K562 (cell line): ENCODE data around the gene HDAC6. TPM values are rescaled to one million over a fixed set of nuclear protein-coding genes. Genes with fewer than 3 reads are reported as not detected.
A peak's percentile ranks its signal among the peaks of the same experiment; 100 is the strongest.

Experiments
- ATAC-seq: fragments of 200-7000 bp; cut with Tn5 transposase; 3 replicates; pipeline ENCODE4 v1.9.1; 2020; ENCODE audit warnings: moderate library complexity
- BruUV-seq: library from RNA; stranded (reverse); fragments of 400-500 nt; replicated peaks from 2 replicates; lab custom pipeline; 2021; lab: Mats Ljungman, UMichigan
- CTCF ChIA-PET: fragments of 300-600 bp; formaldehyde crosslinking; extraction: SDS; loops from one replicate; lab custom pipeline; 2021; ENCODE audit warnings: low intra/inter-chr PET ratio; lab: Yijun Ruan, JAX
- POLR2A ChIA-PET: fragments of 300-600, 350-650 bp; sonication (Branson Sonifier 250); formaldehyde crosslinking; extraction: SDS; loops from one replicate; lab custom pipeline; 2021; ENCODE audit warnings: antibody characterized with exemption, inconsistent platforms; lab: Yijun Ruan, JAX
- DNase-seq, 4 experiments: peaks; one replicate each; pipeline versions ENCODE4 v3.0.0 to v3.0.0-alpha.2; 2011 to 2018; ENCODE audit warnings: low spot score in 3 of 4, mixed read lengths in 3 of 4; ENCODE audit errors: extremely low read depth in 1 of 4
- FAIRE-seq: peaks from 2 replicates; lab custom pipeline; 2011; peaks lifted over from hg19 to GRCh38; lab: Jason Lieb, UNC
- H2AFZ ChIP-seq: 2 replicates; pipeline ENCODE4 v1.6.0; 2011; ENCODE audit warnings: low read depth, low read length, control low read depth, inconsistent platforms
- H3K27ac ChIP-seq: fragments of 200-600 bp; 3 replicates; pipeline ENCODE4 v1.8.0; 2011; ENCODE audit warnings: low read depth, mild to moderate bottlenecking, control low read depth, inconsistent platforms, low read length, moderate library complexity, mixed read lengths; ENCODE audit errors: extremely low read depth
- H3K27me3 ChIP-seq, 2 experiments: fragments of 300-600 bp in 1 of 2; 2 replicates in 1 of 2; 3 replicates in 1 of 2; pipeline versions ENCODE4 v1.6.0 to v1.8.0; 2011; ENCODE audit warnings: inconsistent platforms in 2 of 2, low read length in 2 of 2, mild to moderate bottlenecking in 1 of 2, mixed read lengths in 1 of 2, moderate library complexity in 1 of 2; ENCODE audit not compliant: control insufficient read depth in 2 of 2, insufficient read depth in 2 of 2
- H3K36me3 ChIP-seq: fragments of 300-600 bp; 3 replicates; pipeline ENCODE4 v1.8.0; 2011; ENCODE audit warnings: mild to moderate bottlenecking, low read length, inconsistent platforms; ENCODE audit not compliant: control insufficient read depth, insufficient read depth
- H3K4me1 ChIP-seq, 2 experiments: fragments of 200-600 bp in 1 of 2; replicated peaks in 1 of 2; 2 replicates in 1 of 2; 3 replicates in 1 of 2; pipeline versions ENCODE4 v1.5.1 to v1.8.0; 2011; ENCODE audit warnings: inconsistent platforms in 2 of 2, low read length in 2 of 2, mild to moderate bottlenecking in 1 of 2, mixed read lengths in 1 of 2, moderate library complexity in 1 of 2; ENCODE audit not compliant: control insufficient read depth in 2 of 2, insufficient read depth in 2 of 2
- H3K4me2 ChIP-seq: 2 replicates; pipeline ENCODE4 v1.6.1; 2011; ENCODE audit warnings: low read length, control low read depth, inconsistent platforms, mixed read lengths; ENCODE audit not compliant: insufficient read depth
- H3K4me3 ChIP-seq: fragments of 200-600 bp; sonication (generic), shearing (Covaris generic); 2 replicates; pipeline ENCODE4 v1.5.1; 2016; ENCODE audit warnings: control low read depth, inconsistent platforms
- H3K79me2 ChIP-seq: fragments of 200-600 bp; 3 replicates; pipeline ENCODE4 v1.8.0; 2011; ENCODE audit warnings: low read length, inconsistent platforms; ENCODE audit not compliant: control insufficient read depth, insufficient read depth
- H3K9ac ChIP-seq, 2 experiments: 2 replicates each; pipeline versions ENCODE4 v1.6.0 to v1.6.1; 2011; ENCODE audit warnings: low read depth in 2 of 2, low read length in 2 of 2, control low read depth in 1 of 2, inconsistent platforms in 1 of 2, mild to moderate bottlenecking in 1 of 2, mixed read lengths in 1 of 2; ENCODE audit not compliant: insufficient read depth in 1 of 2
- H3K9me1 ChIP-seq: one replicate; pipeline ENCODE4 v1.6.0; 2011; ENCODE audit warnings: inconsistent platforms, mild to moderate bottlenecking, low read length, moderate library complexity; ENCODE audit not compliant: control insufficient read depth, insufficient read depth
- H3K9me3 ChIP-seq: replicated peaks from 2 replicates; pipeline ENCODE4 v1.5.1; 2011; ENCODE audit warnings: low read depth, low read length, inconsistent platforms; ENCODE audit not compliant: control insufficient read depth, insufficient read depth
- H4K20me1 ChIP-seq: replicated peaks from 2 replicates; pipeline ENCODE4 v1.6.1; 2011; ENCODE audit warnings: low read length, inconsistent platforms, mixed read lengths; ENCODE audit not compliant: control insufficient read depth, insufficient read depth
- CBX2 ChIP-seq: fragments of 200-600 bp; sonication (generic); IDR thresholded peaks from one replicate; pipeline ENCODE4 v1.6.1; 2012; ENCODE audit warnings: mild to moderate bottlenecking, low read length, inconsistent platforms; ENCODE audit not compliant: insufficient read depth, poor library complexity, severe bottlenecking
- HMGN3 ChIP-seq: IDR thresholded peaks from 2 replicates; pipeline ENCODE4 v1.6.1; 2011; ENCODE audit warnings: borderline replicate concordance, low read depth, mild to moderate bottlenecking, mixed read lengths, low read length; ENCODE audit not compliant: insufficient read length; ENCODE audit errors: extremely low read depth
- HOXB6 ChIP-seq: fragments of 250-450 bp; sonication (Bioruptor Pico); IDR thresholded peaks from 2 replicates; pipeline ENCODE4 v1.5.1; 2022; ENCODE audit warnings: mild to moderate bottlenecking, borderline replicate concordance
- KLF13 ChIP-seq: fragments of 450-650 bp; IDR thresholded peaks from 2 replicates; pipeline ENCODE4 v1.6.1; 2016; ENCODE audit warnings: missing genetic modification characterization, low read depth, mild to moderate bottlenecking, missing compliant biosample characterization, moderate library complexity, borderline replicate concordance
- LARP7 ChIP-seq: fragments of 450-650 bp; IDR thresholded peaks from 2 replicates; pipeline ENCODE4 v1.6.1; 2016
- SAFB2 ChIP-seq: fragments of 200-400 bp; formaldehyde crosslinking; IDR thresholded peaks from 2 replicates; pipeline ENCODE4 v1.6.1; 2018; ENCODE audit warnings: borderline replicate concordance, low read length, low read depth, moderate library complexity; ENCODE audit not compliant: severe bottlenecking
- SFPQ ChIP-seq: fragments of 200-400 bp; formaldehyde crosslinking; IDR thresholded peaks from 2 replicates; pipeline ENCODE4 v1.6.1; 2017; ENCODE audit warnings: mild to moderate bottlenecking, low read depth, low read length, moderate library complexity
- ZFP30 ChIP-seq: fragments of 250-450 bp; sonication (Bioruptor Pico); IDR thresholded peaks from 2 replicates; pipeline ENCODE4 v1.8.0; 2022; ENCODE audit warnings: moderate library complexity, mild to moderate bottlenecking, inconsistent platforms, borderline replicate concordance
- WGBS: fragments of 100-300 bp; shearing (Covaris generic); methylation state at CpG from one replicate; pipeline ENCODE4 v1.1.6; 2016; ENCODE audit warnings: low coverage, mixed read lengths; ENCODE audit not compliant: insufficient coverage; ENCODE audit errors: missing lambda C conversion rate; 5-methylcytosine and 5-hydroxymethylcytosine counted together
- in situ Hi-C: fragments of 300-500 bp; cut with MboI; formaldehyde crosslinking; loops from 4 replicates; pipeline ENCODE4 v1.15.0; 2018; ENCODE audit warnings: inconsistent platforms, mixed read lengths
- intact Hi-C: fragments of 100-400 bp; cut with micrococcal nuclease; formaldehyde crosslinking; loops from 2 replicates; pipeline ENCODE4 v1.14.2; 2022
- polyA plus RNA-seq, 8 experiments: library from polyadenylated mRNA; depleted of rRNA in 4 of 8; stranded (reverse) in 5 of 8; unstranded in 3 of 8; fragments of >200 nt; fragmentation: Nextera tagmentation in 2 of 8; fragmentation: Illumina TruSeq in 1 of 8; extraction: Ambion mirVana in 2 of 8; extraction: Trizol in 1 of 8; gene quantifications; 2 replicates each; pipeline versions ENCODE4 v1.2.1 to v1.2.3, GENCODE V29; 2011 to 2014; ENCODE audit warnings: inconsistent platforms in 1 of 8, missing spikeins in 1 of 8
- total RNA-seq, 7 experiments: library from RNA; depleted of rRNA in 6 of 7; stranded (reverse); fragments of >200 nt in 6 of 7; fragmentation: Illumina TruSeq in 2 of 7; extraction: Trizol in 2 of 7; gene quantifications; 2 replicates each; pipeline versions ENCODE4 v1.2.1 to v1.2.3, GENCODE V29; 2011 to 2021; ENCODE audit warnings: low replicate concordance in 1 of 7
- TF ChIP-seq, protein P1 (sequence below): sonication (generic); IDR thresholded peaks from 2 replicates; pipeline ENCODE4 v1.6.1; 2016
- TF ChIP-seq, protein P2 (sequence below): sonication (generic); formaldehyde crosslinking; IDR thresholded peaks from 2 replicates; pipeline ENCODE4 v1.8.1; 2023; ENCODE audit warnings: mild to moderate bottlenecking, missing genetic modification reagents
- TF ChIP-seq, protein P3 (sequence below), 2 experiments: fragments of 450-650 bp in 1 of 2; sonication (generic) in 1 of 2; formaldehyde crosslinking in 1 of 2; IDR thresholded peaks in 1 of 2; conservative IDR thresholded peaks in 1 of 2; 2 replicates each; pipeline versions ENCODE4 v1.6.1 to v1.8.1; 2016 to 2023; ENCODE audit warnings: mild to moderate bottlenecking in 2 of 2, moderate library complexity in 2 of 2, inconsistent platforms in 1 of 2, missing genetic modification reagents in 1 of 2

HDAC6 gene
- total and polyA plus RNA-seq, 9 of the 15 experiments (the other 6 are each of a cell fraction or from before 2014, with no cell fraction given), result 29.9 to 101 (median 71.2) TPM

DNA sequence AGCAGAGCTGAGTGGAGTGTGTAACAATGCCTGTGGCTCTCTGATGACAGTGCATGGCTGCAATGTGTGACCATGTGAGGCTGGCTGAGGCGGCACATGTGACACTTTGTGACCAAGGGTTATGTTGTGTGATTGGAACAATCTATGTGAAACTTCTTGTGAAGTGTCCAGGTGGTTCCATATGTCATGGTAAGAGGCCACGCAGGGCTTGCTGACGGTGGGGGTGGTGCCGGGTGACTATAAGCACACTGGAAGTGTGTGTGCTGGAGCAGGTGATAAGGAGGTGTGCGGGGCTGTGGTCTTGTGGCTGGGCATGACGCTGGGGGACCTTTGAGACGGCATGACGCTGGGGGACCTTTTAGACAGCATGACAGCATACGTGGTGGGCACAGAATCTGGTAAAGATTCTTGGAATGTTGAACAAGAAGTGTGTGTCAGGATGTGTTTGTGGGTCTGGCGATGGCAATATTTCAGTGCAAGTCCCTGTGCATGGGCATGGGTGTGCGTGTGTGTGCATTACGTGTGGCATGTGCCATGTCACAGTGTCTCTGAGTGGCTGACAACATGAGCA is 7.4 kb upstream of the HDAC6 start:
- ChIA-PET POLR2A (interaction anchor here (0.6 to 1.0 kb wide), 2 partner anchors 117 to 177 kb away, joined by 3 to 4 read pairs; no protein-coding TSS in a partner anchor), CTCF (no interaction called here)
- Histone ChIP-seq H3K9me3 (no peaks in the 10 kb centered on the region), H3K27ac (peak overlapping the region; percentile 92), H3K4me2 (peak overlapping the region; percentile 80), H4K20me1 (peaks cover 4% of the 10 kb centered on the region; the same call in 1 of the 2 replicates), H3K9me1 (no peaks in the 10 kb centered on the region), H3K9ac (peak overlapping the region; percentile 64 to 72), H3K4me3 (no peak overlapping the region), H3K36me3 (peaks cover 54% of the 10 kb centered on the region), H3K4me1 (peaks cover 61 to 76% of the 10 kb centered on the region in 2 experiments), H2AFZ (no peak overlapping the region), H3K27me3 (no peaks in the 10 kb centered on the region), H3K79me2 (peaks cover 39% of the 10 kb centered on the region)
- FAIRE-seq (peak; percentile 95), DNase-seq (peak; percentile 55 to 85 (median 67)), ATAC-seq (peak; percentile 74)
- 3% methylated on average over 10 of the region's 12 CpGs for WGBS
- intact Hi-C loops (loop anchor here (2.0 kb wide), 1 partner anchor 58 kb away; no protein-coding TSS in a partner anchor), in situ Hi-C loops (no loop called here)
- no TSS peak for BruUV-seq
- no peak for TF ChIP-seq CBX2
- 0 out of 2 replicates have a peak, but pooled peaks have one; percentile 68 for TF ChIP-seq HOXB6
- TF ChIP-seq ZFP30, result no peak
- no peak for TF ChIP-seq SAFB2
- TF ChIP-seq LARP7, result no peak
- TF ChIP-seq, protein P1, sequence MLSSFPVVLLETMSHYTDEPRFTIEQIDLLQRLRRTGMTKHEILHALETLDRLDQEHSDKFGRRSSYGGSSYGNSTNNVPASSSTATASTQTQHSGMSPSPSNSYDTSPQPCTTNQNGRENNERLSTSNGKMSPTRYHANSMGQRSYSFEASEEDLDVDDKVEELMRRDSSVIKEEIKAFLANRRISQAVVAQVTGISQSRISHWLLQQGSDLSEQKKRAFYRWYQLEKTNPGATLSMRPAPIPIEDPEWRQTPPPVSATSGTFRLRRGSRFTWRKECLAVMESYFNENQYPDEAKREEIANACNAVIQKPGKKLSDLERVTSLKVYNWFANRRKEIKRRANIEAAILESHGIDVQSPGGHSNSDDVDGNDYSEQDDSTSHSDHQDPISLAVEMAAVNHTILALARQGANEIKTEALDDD, result no peak
- TF ChIP-seq SFPQ, result no peak
- TF ChIP-seq KLF13, result peak; percentile 15; the same call in 1 of the 2 replicates
- TF ChIP-seq, protein P2, sequence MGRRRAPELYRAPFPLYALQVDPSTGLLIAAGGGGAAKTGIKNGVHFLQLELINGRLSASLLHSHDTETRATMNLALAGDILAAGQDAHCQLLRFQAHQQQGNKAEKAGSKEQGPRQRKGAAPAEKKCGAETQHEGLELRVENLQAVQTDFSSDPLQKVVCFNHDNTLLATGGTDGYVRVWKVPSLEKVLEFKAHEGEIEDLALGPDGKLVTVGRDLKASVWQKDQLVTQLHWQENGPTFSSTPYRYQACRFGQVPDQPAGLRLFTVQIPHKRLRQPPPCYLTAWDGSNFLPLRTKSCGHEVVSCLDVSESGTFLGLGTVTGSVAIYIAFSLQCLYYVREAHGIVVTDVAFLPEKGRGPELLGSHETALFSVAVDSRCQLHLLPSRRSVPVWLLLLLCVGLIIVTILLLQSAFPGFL (CRISPR knock-in tag), result no peak
- no peak for TF ChIP-seq HMGN3
- TF ChIP-seq, protein P3, sequence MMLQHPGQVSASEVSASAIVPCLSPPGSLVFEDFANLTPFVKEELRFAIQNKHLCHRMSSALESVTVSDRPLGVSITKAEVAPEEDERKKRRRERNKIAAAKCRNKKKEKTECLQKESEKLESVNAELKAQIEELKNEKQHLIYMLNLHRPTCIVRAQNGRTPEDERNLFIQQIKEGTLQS (IDR thresholded peaks at IDR 0.05), result peak; percentile 26; the same call in 1 of the 2 replicates
- TF ChIP-seq, protein P3 (CRISPR knock-in tag; conservative IDR thresholded peaks at IDR 0.05), result peak; percentile 44; the same call in 1 of the 2 replicates
